ENCODE measurements around the gene UBA6. TPM values are rescaled to one million over a fixed set of nuclear protein-coding genes. Genes with fewer than 3 reads are reported as not detected.

The UBA6 gene
- total RNA-seq, 1 donor from 2014 or later, result 141 TPM

DNA sequence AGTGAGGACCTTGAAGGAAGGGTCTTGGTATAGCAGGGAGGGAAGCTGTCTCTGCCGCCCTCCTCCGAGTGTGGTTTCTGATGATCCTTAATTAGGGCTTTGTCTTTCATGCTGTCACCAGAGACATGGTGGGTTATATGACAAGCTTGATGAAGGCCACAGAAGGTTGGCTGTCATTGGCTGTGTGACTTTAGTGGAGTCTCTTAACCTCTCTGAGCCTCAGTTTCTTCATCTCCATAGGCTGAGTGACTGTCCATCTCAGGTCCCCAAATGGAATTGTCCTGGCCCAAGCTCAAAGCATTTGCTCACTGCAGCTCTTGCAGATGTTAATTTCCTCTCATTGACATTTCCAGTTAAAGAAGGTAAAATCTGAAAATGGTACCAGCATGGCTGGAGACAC lies 16.6 kb upstream of the UBA6 start:
- H3K4me1 Mint-ChIP-seq (ENCODE audit: low read depth, unreplicated experiment), result peaks cover 27% of the 10 kb centered on the region
- H4K20me1 ChIP-seq (ENCODE audit: insufficient read depth, low read length), result no peaks in the 10 kb centered on the region
- no peak overlapping the region for H3K27ac ChIP-seq (ENCODE audit: low read depth, low read length)
- H3K27me3 ChIP-seq (ENCODE audit: insufficient read depth, low read length), result no peaks in the 10 kb centered on the region
- H3K36me3 ChIP-seq (ENCODE audit: insufficient read depth, low read length), result peaks cover 3% of the 10 kb centered on the region
- peaks cover 21% of the 10 kb centered on the region for H3K36me3 Mint-ChIP-seq (ENCODE audit: low read depth, unreplicated experiment)
- FAIRE-seq, result no peak
- no peak for DNase-seq (ENCODE audit: low read depth)
- H3K27ac Mint-ChIP-seq (ENCODE audit: unreplicated experiment), result no peak overlapping the region
- no peak overlapping the region for H3K9ac ChIP-seq (ENCODE audit: low read length)
- H3K79me2 ChIP-seq (ENCODE audit: insufficient read depth, low read length), result peaks cover 6% of the 10 kb centered on the region
- TF ChIP-seq, protein P1, sequence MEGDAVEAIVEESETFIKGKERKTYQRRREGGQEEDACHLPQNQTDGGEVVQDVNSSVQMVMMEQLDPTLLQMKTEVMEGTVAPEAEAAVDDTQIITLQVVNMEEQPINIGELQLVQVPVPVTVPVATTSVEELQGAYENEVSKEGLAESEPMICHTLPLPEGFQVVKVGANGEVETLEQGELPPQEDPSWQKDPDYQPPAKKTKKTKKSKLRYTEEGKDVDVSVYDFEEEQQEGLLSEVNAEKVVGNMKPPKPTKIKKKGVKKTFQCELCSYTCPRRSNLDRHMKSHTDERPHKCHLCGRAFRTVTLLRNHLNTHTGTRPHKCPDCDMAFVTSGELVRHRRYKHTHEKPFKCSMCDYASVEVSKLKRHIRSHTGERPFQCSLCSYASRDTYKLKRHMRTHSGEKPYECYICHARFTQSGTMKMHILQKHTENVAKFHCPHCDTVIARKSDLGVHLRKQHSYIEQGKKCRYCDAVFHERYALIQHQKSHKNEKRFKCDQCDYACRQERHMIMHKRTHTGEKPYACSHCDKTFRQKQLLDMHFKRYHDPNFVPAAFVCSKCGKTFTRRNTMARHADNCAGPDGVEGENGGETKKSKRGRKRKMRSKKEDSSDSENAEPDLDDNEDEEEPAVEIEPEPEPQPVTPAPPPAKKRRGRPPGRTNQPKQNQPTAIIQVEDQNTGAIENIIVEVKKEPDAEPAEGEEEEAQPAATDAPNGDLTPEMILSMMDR (IDR thresholded peaks at IDR 0.05; ENCODE audit: insufficient read depth, low read depth, low read length), result no peak
- TF ChIP-seq EZH2 (IDR thresholded peaks at IDR 0.05; ENCODE audit: insufficient read depth, low read length), result no peak
- no peak overlapping the region for H3K4me3 ChIP-seq (ENCODE audit: insufficient read depth, low read depth, low read length)
- H2AFZ ChIP-seq (ENCODE audit: low read depth, low read length), result no peak overlapping the region
- no peaks in the 10 kb centered on the region for H3K27me3 Mint-ChIP-seq (ENCODE audit: low read depth, unreplicated experiment)
- no peak overlapping the region for H3K4me3 Mint-ChIP-seq (ENCODE audit: unreplicated experiment)
- no peaks in the 10 kb centered on the region for H3K9me3 ChIP-seq (ENCODE audit: insufficient read depth, low read depth, low read length)
- H3K4me1 ChIP-seq (ENCODE audit: insufficient read depth, low read length), result peaks cover 22% of the 10 kb centered on the region
- H3K9me3 Mint-ChIP-seq (ENCODE audit: unreplicated experiment), result no peaks in the 10 kb centered on the region
- H3K4me2 ChIP-seq (ENCODE audit: low read length), result no peak overlapping the region

DNA sequence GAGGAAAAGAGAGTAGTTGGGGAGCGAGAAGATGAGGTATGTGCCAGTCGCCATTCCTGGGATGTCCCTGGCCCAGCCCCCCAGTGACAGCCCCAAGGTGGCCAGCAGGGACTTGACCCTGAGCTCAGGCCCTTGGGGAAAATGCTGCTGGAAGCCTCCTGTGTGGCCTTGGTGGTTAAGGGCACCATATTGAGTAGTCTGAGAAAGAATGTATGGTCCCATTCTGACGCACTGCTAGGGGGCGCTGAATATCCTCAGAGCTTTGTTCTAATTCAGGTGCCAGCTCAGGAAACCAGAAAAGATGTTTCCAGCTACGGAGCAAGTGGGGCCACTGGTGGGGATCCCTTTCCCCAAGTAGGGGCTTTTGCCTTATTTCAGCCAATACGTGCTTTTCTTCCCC lies 14.0 kb upstream of the UBA6 start:
- Histone ChIP-seq H2AFZ (ENCODE audit: low read depth, low read length) (no peak overlapping the region), H3K27me3 (ENCODE audit: insufficient read depth, low read length) (no peaks in the 10 kb centered on the region), H3K9ac (ENCODE audit: low read length) (no peak overlapping the region), H3K9me3 (ENCODE audit: insufficient read depth, low read depth, low read length) (no peaks in the 10 kb centered on the region), H3K4me2 (ENCODE audit: low read length) (no peak overlapping the region), H3K27ac (ENCODE audit: low read depth, low read length) (no peak overlapping the region), H3K79me2 (ENCODE audit: insufficient read depth, low read length) (peaks cover 17% of the 10 kb centered on the region), H3K4me1 (ENCODE audit: insufficient read depth, low read length) (peaks cover 15% of the 10 kb centered on the region), H4K20me1 (ENCODE audit: insufficient read depth, low read length) (no peaks in the 10 kb centered on the region), H3K4me3 (ENCODE audit: insufficient read depth, low read depth, low read length) (no peak overlapping the region), H3K36me3 (ENCODE audit: insufficient read depth, low read length) (no peaks in the 10 kb centered on the region)
- no peak for TF ChIP-seq EZH2 (IDR thresholded peaks at IDR 0.05; ENCODE audit: insufficient read depth, low read length)
- TF ChIP-seq, protein P1 (IDR thresholded peaks at IDR 0.05; ENCODE audit: insufficient read depth, low read depth, low read length), result no peak
- Mint-ChIP-seq H3K27ac (ENCODE audit: unreplicated experiment) (no peak overlapping the region), H3K4me3 (ENCODE audit: unreplicated experiment) (no peak overlapping the region), H3K27me3 (ENCODE audit: low read depth, unreplicated experiment) (no peaks in the 10 kb centered on the region), H3K36me3 (ENCODE audit: low read depth, unreplicated experiment) (peaks cover 13% of the 10 kb centered on the region), H3K4me1 (ENCODE audit: low read depth, unreplicated experiment) (peaks cover 19% of the 10 kb centered on the region), H3K9me3 (ENCODE audit: unreplicated experiment) (peaks cover 3% of the 10 kb centered on the region)
- no peak for DNase-seq (ENCODE audit: low read depth)
- FAIRE-seq, result no peak

DNA sequence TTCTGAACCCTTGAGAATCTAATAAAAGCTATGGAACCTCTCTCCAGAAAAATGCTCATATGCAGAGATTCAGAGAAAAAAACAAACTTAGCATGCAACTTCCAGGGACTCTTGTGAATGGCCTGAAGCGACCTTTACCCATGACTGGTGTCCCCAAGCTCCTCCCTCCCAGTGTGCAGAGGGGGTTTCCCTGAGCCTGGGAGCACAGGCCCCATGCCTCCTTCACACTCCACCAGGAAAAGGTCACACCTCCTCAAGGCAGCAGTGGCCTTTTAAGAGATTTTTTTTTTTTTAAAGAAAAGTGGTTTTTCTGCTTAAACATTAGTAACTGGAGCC lies 13.3 kb upstream of the UBA6 start:
- H3K4me1 Mint-ChIP-seq (ENCODE audit: low read depth, unreplicated experiment), result peaks cover 19% of the 10 kb centered on the region
- H3K9me3 Mint-ChIP-seq (ENCODE audit: unreplicated experiment), result peaks cover 3% of the 10 kb centered on the region
- Histone ChIP-seq H3K36me3 (ENCODE audit: insufficient read depth, low read length) (no peaks in the 10 kb centered on the region), H3K4me3 (ENCODE audit: insufficient read depth, low read depth, low read length) (no peak overlapping the region), H3K27me3 (ENCODE audit: insufficient read depth, low read length) (no peaks in the 10 kb centered on the region), H3K9ac (ENCODE audit: low read length) (no peak overlapping the region), H3K27ac (ENCODE audit: low read depth, low read length) (no peak overlapping the region), H3K79me2 (ENCODE audit: insufficient read depth, low read length) (peaks cover 24% of the 10 kb centered on the region), H3K4me1 (ENCODE audit: insufficient read depth, low read length) (peaks cover 15% of the 10 kb centered on the region), H2AFZ (ENCODE audit: low read depth, low read length) (no peak overlapping the region), H4K20me1 (ENCODE audit: insufficient read depth, low read length) (no peaks in the 10 kb centered on the region), H3K9me3 (ENCODE audit: insufficient read depth, low read depth, low read length) (no peaks in the 10 kb centered on the region), H3K4me2 (ENCODE audit: low read length) (peak overlapping the region; percentile 46)
- no peak overlapping the region for H3K4me3 Mint-ChIP-seq (ENCODE audit: unreplicated experiment)
- FAIRE-seq (no peak), DNase-seq (ENCODE audit: low read depth) (no peak)
- H3K27me3 Mint-ChIP-seq (ENCODE audit: low read depth, unreplicated experiment), result no peaks in the 10 kb centered on the region
- H3K36me3 Mint-ChIP-seq (ENCODE audit: low read depth, unreplicated experiment), result peaks cover 13% of the 10 kb centered on the region
- no peak for TF ChIP-seq EZH2 (IDR thresholded peaks at IDR 0.05; ENCODE audit: insufficient read depth, low read length)
- TF ChIP-seq, protein P1 (IDR thresholded peaks at IDR 0.05; ENCODE audit: insufficient read depth, low read depth, low read length), result no peak
- peak overlapping the region; percentile 96 for H3K27ac Mint-ChIP-seq (ENCODE audit: unreplicated experiment)

All from astrocyte (in vitro differentiated cells and primary cell).